ENCODE results near the gene MUSTN1. TPM values are rescaled to one million over a fixed set of nuclear protein-coding genes. Genes with fewer than 3 reads are reported as not detected.

MUSTN1 gene
- total RNA-seq (2016; rRNA removed; fragmentation: Illumina TruSeq; extraction: Trizol) = 1.3 and 1.4 TPM in 2 replicates
- total RNA-seq (2016; cell fraction: cytosol; rRNA removed; fragmentation: Illumina TruSeq; extraction: Trizol; ENCODE audit: low read depth) = 1.1 TPM in 1 of 2 replicates, not detected in the other
- 1.8 and 2.0 TPM in 2 replicates for total RNA-seq (2016; cell fraction: insoluble cytoplasmic fraction; rRNA removed; fragmentation: Illumina TruSeq; extraction: Trizol)
- 0.62 and 1.3 TPM in 2 replicates for total RNA-seq (2016; cell fraction: membrane; rRNA removed; fragmentation: Illumina TruSeq; extraction: Trizol)
- total RNA-seq (2016; cell fraction: nucleus; rRNA removed; fragmentation: Illumina TruSeq; extraction: Trizol) = 1.5 and 1.8 TPM in 2 replicates
- polyA plus RNA-seq (2011; rRNA removed) = 0.60 and 0.84 TPM in 2 replicates
- polyA plus RNA-seq (2011; cell fraction: cytosol; rRNA removed) = 0.46 and 0.76 TPM in 2 replicates
- 8.5 TPM in 2 replicates for polyA plus RNA-seq (2011; cell fraction: nucleus; rRNA removed)
- polyA plus RNA-seq (2012) = 0.59 and 1.6 TPM in 2 replicates
- 0.95 and 1.2 TPM in 2 replicates for polyA plus RNA-seq (2016; cell fraction: cytosol; fragmentation: Illumina TruSeq; extraction: Trizol; ENCODE audit: low read depth)
- polyA plus RNA-seq (2016; cell fraction: insoluble cytoplasmic fraction; fragmentation: Illumina TruSeq; extraction: Trizol; ENCODE audit: low read depth) = 1.7 and 2.2 TPM in 2 replicates
- 0.33 and 0.93 TPM in 2 replicates for polyA plus RNA-seq (2016; cell fraction: membrane; fragmentation: Illumina TruSeq; extraction: Trizol; ENCODE audit: low read depth)
- 4.6 and 6.7 TPM in 2 replicates for polyA plus RNA-seq (2016; cell fraction: nucleus; fragmentation: Illumina TruSeq; extraction: Trizol; ENCODE audit: insufficient read depth, low read depth)
- 0.54 TPM in 1 of 2 replicates, not detected in the other for polyA minus RNA-seq (2011; rRNA and poly(A)+ RNA removed; ENCODE audit: low replicate concordance)
- not detected in 2 replicates for polyA minus RNA-seq (2011; cell fraction: cytosol; rRNA and poly(A)+ RNA removed)
- polyA minus RNA-seq (2011; cell fraction: nucleus; rRNA and poly(A)+ RNA removed) = not detected in 2 replicates
- percentile 33 among the genes with signal in this experiment for Bru-seq, nascent RNA
- percentile 20 among the genes with signal in this experiment for BruChase-seq, experiment 1, labeled RNA remaining after a 6-hour chase
- BruChase-seq, experiment 2, labeled RNA remaining after a 2-hour chase = percentile 43 among the genes with signal in this experiment
- long read RNA-seq, experiment 1 = 0 reads
- long read RNA-seq, experiment 2, partial matches to known transcripts = 0 of 1 reads
- long read RNA-seq, experiment 2, other reads (novel, unspliced or antisense) = 0 of 1 reads

GRCh38 chr3:52834871-52835501 lies at the start of gene MUSTN1:
Gene MUSTN1, minus strand, starts transcription at chr3:52835019. Its CDS starts 71 bp downstream, at chr3:52834948.
- ChIA-PET CTCF (ENCODE audit: low intra/inter-chr PET ratio, low total read pairs) (no interaction called here), POLR2A (interaction anchor here (0.7 to 1.2 kb wide), 3 partner anchors 10 to 62 kb away, joined by 3 read pairs; partner anchors contain the start of gene STIMATE)
- Histone ChIP-seq H4K20me1 (ENCODE audit: insufficient read depth, low read length) (no peaks in the 10 kb centered on the region), H3K36me3 (replicated peaks in 1 of 2; ENCODE audit: control insufficient read depth in 1 of 2, insufficient read depth in 2 of 2, low read length in 2 of 2) (no peaks in the 10 kb centered on the region), H2AFZ (ENCODE audit: low read length) (no peak within 1 kb of the TSS), H3K9me3 (ENCODE audit: low read length) (no peaks in the 10 kb centered on the region), H3K4me1 (ENCODE audit: insufficient read depth, low read length) (peaks cover 42% of the 10 kb centered on the region), H3K27me3 (ENCODE audit: control insufficient read depth in 1 of 2, insufficient read depth in 2 of 2, low read length in 2 of 2) (no peaks in the 10 kb centered on the region), H3K79me2 (ENCODE audit: insufficient read depth, low read length) (no peaks in the 10 kb centered on the region), H3K27ac (ENCODE audit: extremely low read length, insufficient read depth, low read length) (no peak within 1 kb of the TSS), H3K4me2 (ENCODE audit: low read depth, low read length) (peak within 1 kb of the TSS; percentile 70), H3K9ac (ENCODE audit: insufficient read depth, low read depth, low read length) (no peak within 1 kb of the TSS), H3K4me3 (replicated peaks in 1 of 3; ENCODE audit: insufficient read depth in 1 of 3, low read depth in 2 of 3, low read length in 3 of 3) (peak within 1 kb of the TSS in 2 of 3 experiments; percentile 36 to 55; a peak in 3 of 6 replicates)
- in situ Hi-C loops (cut with HindIII; ENCODE audit: extremely low pct_ligation_motif_present, low pct_unique_long_range_greater_than_20kb) (no loop called here), intact Hi-C loops (cut with micrococcal nuclease; ENCODE audit: unreplicated experiment) (no loop called here)
- ATAC-seq (peak; percentile 42), FAIRE-seq (no peak), DNase-seq (ENCODE audit: low spot score) (peak; percentile 59)
- no TSS peak for BruUV-seq (replicated peaks)
- WGBS (ENCODE audit: low lambda C conversion rate) = 14% methylated on average over 4 of the region's 11 CpGs
- TF ChIP-seq ARNT2 (CRISPR knock-in tag; IDR thresholded peaks at IDR 0.05; ENCODE audit: low read depth) (no peak), HIVEP1 (CRISPR knock-in tag; IDR thresholded peaks at IDR 0.05) (no peak), ZNF281 (CRISPR knock-in tag; IDR thresholded peaks at IDR 0.05; ENCODE audit: borderline replicate concordance) (peak; percentile 38; the same call in 1 of the 2 replicates), CEBPB (IDR thresholded peaks at IDR 0.05; ENCODE audit: borderline replicate concordance, low read depth, low read length) (peak; percentile 70), TBX3 (IDR thresholded peaks at IDR 0.05; ENCODE audit: borderline replicate concordance) (no peak), TP53 (CRISPR knock-in tag; conservative IDR thresholded peaks at IDR 0.05) (no peak), LCORL (IDR thresholded peaks at IDR 0.05) (no peak), LCORL (CRISPR knock-in tag; IDR thresholded peaks at IDR 0.05) (0 out of 2 replicates have a peak, but pooled peaks have one; percentile 11), GABPA (IDR thresholded peaks at IDR 0.05; ENCODE audit: low read depth, low read length) (no peak), GABPA (CRISPR knock-in tag; IDR thresholded peaks at IDR 0.05; ENCODE audit: low read depth) (no peak), SIX4 (CRISPR knock-in tag; IDR thresholded peaks at IDR 0.05) (no peak), IKZF1 (IDR thresholded peaks at IDR 0.05) (no peak), ZNF430 (CRISPR knock-in tag; IDR thresholded peaks at IDR 0.05) (0 out of 2 replicates have a peak, but pooled peaks have one; percentile 55), FOSL2 (CRISPR knock-in tag; IDR thresholded peaks at IDR 0.05) (no peak), ZNF431 (CRISPR knock-in tag; IDR thresholded peaks at IDR 0.05; ENCODE audit: borderline replicate concordance, low read depth) (no peak), ZNF550 (CRISPR knock-in tag; IDR thresholded peaks at IDR 0.05; ENCODE audit: borderline replicate concordance) (no peak), ZNF230 (CRISPR knock-in tag; IDR thresholded peaks at IDR 0.05) (no peak), KAT8 (CRISPR knock-in tag; IDR thresholded peaks at IDR 0.05) (no peak), ZEB1 (IDR thresholded peaks at IDR 0.05; ENCODE audit: insufficient replicate concordance, low read depth) (no peak), MAFK (conservative IDR thresholded peaks at IDR 0.05 in 1 of 2, IDR thresholded peaks at IDR 0.05 in 1 of 2; ENCODE audit: low read length in 2 of 2) (no peak)
